ENCODE measurements around the gene LRRC73.
A peak's percentile ranks its signal among the peaks of the same experiment; 100 is the strongest.
"Not testable (repeated sequence)": the region's sequence is repeated elsewhere in the genome, so short reads cannot be mapped to it uniquely, and the experiment has no call there.

The LRRC73 gene

DNA sequence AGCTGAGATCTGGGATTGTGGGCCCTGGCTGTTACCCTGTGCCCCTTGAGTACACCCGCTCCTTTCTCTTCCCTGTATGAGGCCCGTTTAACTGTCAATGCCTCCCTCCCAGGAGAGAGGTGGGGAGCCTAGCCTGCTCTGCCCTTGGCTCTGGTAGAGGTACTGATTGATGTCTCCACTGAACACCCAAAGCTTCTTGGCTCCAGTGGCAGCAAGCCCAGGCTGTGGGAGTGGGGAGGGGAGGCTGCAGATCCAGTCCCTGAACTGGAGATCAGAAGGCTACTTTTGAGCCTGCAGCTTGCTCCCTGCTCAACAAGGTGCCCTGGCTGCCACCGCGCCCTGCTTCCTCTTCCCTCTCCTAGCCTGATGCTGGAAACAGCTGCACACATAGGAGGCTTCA, 7.5 kb downstream of the LRRC73 start:
- Mint-ChIP-seq H3K36me3 (ENCODE audit: low read depth) (peaks cover 30% of the 10 kb centered on the region), H3K4me3 (no peak overlapping the region), H3K9me3 (no peaks in the 10 kb centered on the region), H3K27me3 (ENCODE audit: low read depth, poor library complexity) (peaks cover 2% of the 10 kb centered on the region), H3K27ac (peak overlapping the region; percentile 29), H3K4me1 (peaks cover 3% of the 10 kb centered on the region)
- TF ChIP-seq CTCF (IDR thresholded peaks at IDR 0.05): no peak
- no peak for DNase-seq

GRCh38 chr6:43500921-43501320, 9.2 kb downstream of the LRRC73 start:
- Mint-ChIP-seq H3K4me3 (no peak overlapping the region), H3K27me3 (ENCODE audit: low read depth, poor library complexity) (no peaks in the 10 kb centered on the region), H3K9me3 (no peaks in the 10 kb centered on the region), H3K27ac (no peak overlapping the region), H3K4me1 (peaks cover 20% of the 10 kb centered on the region), H3K36me3 (ENCODE audit: low read depth) (peaks cover 30% of the 10 kb centered on the region)
- no peak for TF ChIP-seq CTCF (IDR thresholded peaks at IDR 0.05)
- DNase-seq: no peak

GRCh38 chr6:43499028-43499815, 10.9 kb downstream of the LRRC73 start:
- Mint-ChIP-seq H3K36me3 (ENCODE audit: low read depth) (peaks cover 30% of the 10 kb centered on the region), H3K4me1 (peaks cover 31% of the 10 kb centered on the region), H3K27ac (no peak overlapping the region), H3K4me3 (no peak overlapping the region), H3K27me3 (ENCODE audit: low read depth, poor library complexity) (no peaks in the 10 kb centered on the region), H3K9me3 (no peaks in the 10 kb centered on the region)
- TF ChIP-seq CTCF (IDR thresholded peaks at IDR 0.05): no peak
- DNase-seq: no peak

GRCh38 chr6:43498291-43498690, 11.9 kb downstream of the LRRC73 start:
- Mint-ChIP-seq H3K4me1 (peaks cover 31% of the 10 kb centered on the region), H3K36me3 (ENCODE audit: low read depth) (peaks cover 24% of the 10 kb centered on the region)
- H3K9me3 Mint-ChIP-seq; DNase-seq; H3K27me3 Mint-ChIP-seq (ENCODE audit: low read depth, poor library complexity); H3K4me3 Mint-ChIP-seq; H3K27ac Mint-ChIP-seq: not testable (repeated sequence)

DNA sequence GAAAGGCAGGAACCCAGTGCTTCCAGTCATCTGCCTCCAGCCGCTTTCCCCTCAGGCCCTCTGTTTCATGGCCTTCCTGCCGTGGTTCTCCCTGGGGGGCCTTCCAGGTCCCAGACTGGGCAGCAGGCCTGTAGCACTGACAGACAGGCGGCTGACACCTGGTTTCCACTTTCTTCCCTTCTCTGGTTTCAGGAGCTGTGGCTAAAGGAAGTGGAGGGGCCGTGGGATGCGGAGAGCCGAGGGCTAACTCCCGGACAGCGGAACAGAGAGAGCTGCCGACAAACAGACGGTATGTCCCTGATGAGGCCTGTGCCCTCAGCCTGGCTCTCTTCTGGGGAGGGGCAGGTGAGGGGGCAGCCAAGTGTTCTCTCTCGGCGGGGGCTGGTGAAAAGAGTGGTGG, 12.5 kb downstream of the LRRC73 start:
- no peak for DNase-seq
- peaks cover 31% of the 10 kb centered on the region for H3K4me1 Mint-ChIP-seq
- no peaks in the 10 kb centered on the region for H3K27me3 Mint-ChIP-seq (ENCODE audit: low read depth, poor library complexity)
- no peak for TF ChIP-seq CTCF (IDR thresholded peaks at IDR 0.05)
- no peak overlapping the region for H3K4me3 Mint-ChIP-seq
- peak overlapping the region; percentile 91 for H3K27ac Mint-ChIP-seq
- no peaks in the 10 kb centered on the region for H3K9me3 Mint-ChIP-seq
- peaks cover 19% of the 10 kb centered on the region for H3K36me3 Mint-ChIP-seq (ENCODE audit: low read depth)

DNA sequence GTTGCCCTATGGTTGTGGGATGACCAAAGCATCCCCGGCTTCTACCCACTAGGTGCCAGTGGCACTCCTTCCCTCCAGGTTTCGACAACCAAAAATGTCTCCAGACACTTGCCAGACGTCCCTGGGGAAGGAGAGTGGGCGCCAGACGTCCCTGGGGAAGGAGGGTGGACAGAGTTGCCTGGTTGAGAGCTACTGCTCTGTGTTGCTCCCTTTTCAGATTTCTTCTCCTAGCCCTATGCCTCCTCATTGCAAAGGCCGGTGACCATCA, 13.1 kb downstream of the LRRC73 start:
- Mint-ChIP-seq H3K9me3 (no peaks in the 10 kb centered on the region), H3K4me1 (peaks cover 31% of the 10 kb centered on the region), H3K27me3 (ENCODE audit: low read depth, poor library complexity) (no peaks in the 10 kb centered on the region), H3K27ac (peak overlapping the region; percentile 91), H3K4me3 (no peak overlapping the region), H3K36me3 (ENCODE audit: low read depth) (peaks cover 16% of the 10 kb centered on the region)
- TF ChIP-seq CTCF (IDR thresholded peaks at IDR 0.05): no peak
- no peak for DNase-seq
